ENCODE data around the gene FGB. TPM values are rescaled to one million over a fixed set of nuclear protein-coding genes. Genes with fewer than 3 reads are reported as not detected.

The FGB gene
- total and polyA plus RNA-seq, 2 of the 13 experiments (the other 11 are each of a cell fraction or from before 2014, with no cell fraction given): 226 to 784 TPM

DNA sequence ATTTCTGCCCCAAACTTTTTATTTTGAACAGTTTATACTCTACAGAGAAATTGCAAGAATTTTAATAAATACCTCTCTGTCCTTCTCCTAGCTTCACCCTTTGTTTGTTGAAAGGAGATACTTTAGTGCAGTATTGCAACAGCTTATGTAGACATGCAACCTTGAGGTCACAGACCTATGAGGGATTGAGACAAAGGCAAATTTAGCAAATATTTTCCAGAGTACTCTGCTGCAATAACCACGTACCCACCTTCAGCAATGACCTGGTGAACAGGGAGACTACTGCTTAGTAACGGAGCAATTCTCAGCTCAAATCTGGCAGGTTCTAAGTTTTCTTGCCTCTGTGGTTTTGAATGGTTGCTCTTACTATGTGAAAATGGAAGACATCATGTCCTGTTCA is 14.5 kb downstream of the FGB start (continued):
- TF ChIP-seq ZBTB21 (CRISPR knock-in tag; IDR thresholded peaks at IDR 0.05) (peak; percentile 74), MTF1 (CRISPR knock-in tag; IDR thresholded peaks at IDR 0.05) (no peak), ZNF30 (CRISPR knock-in tag; IDR thresholded peaks at IDR 0.05) (no peak), KLF6 (CRISPR knock-in tag; IDR thresholded peaks at IDR 0.05) (0 out of 2 replicates have a peak, but pooled peaks have one; percentile 49), CEBPG (CRISPR knock-in tag; IDR thresholded peaks at IDR 0.05) (peak; percentile 97), CEBPB (IDR thresholded peaks at IDR 0.05; ENCODE audit: borderline replicate concordance, low read depth, low read length) (peak; percentile 98), MLLT10 (CRISPR knock-in tag; IDR thresholded peaks at IDR 0.05) (no peak), POGZ (CRISPR knock-in tag; IDR thresholded peaks at IDR 0.05) (peak; percentile 82), ZNF354B (CRISPR knock-in tag; IDR thresholded peaks at IDR 0.05) (no peak), HNRNPH1 (optimal IDR thresholded peaks at IDR 0.05; ENCODE audit: low read depth, low read length) (no peak), KAT8 (CRISPR knock-in tag; IDR thresholded peaks at IDR 0.05) (peak; percentile 72), KLF11 (CRISPR knock-in tag; IDR thresholded peaks at IDR 0.05) (no peak), ZNF878 (CRISPR knock-in tag; IDR thresholded peaks at IDR 0.05) (peak; percentile 38; the same call in 1 of the 2 replicates), ZEB1 (IDR thresholded peaks at IDR 0.05; ENCODE audit: insufficient replicate concordance, low read depth) (peak; percentile 32), RAD51 (IDR thresholded peaks at IDR 0.05; ENCODE audit: borderline replicate concordance) (no peak), NR2F2 (IDR thresholded peaks at IDR 0.05; ENCODE audit: borderline replicate concordance, low read depth) (peak; percentile 96), SNAPC2 (CRISPR knock-in tag; IDR thresholded peaks at IDR 0.05) (no peak), TOE1 (CRISPR knock-in tag; IDR thresholded peaks at IDR 0.05) (no peak), ZNF251 (CRISPR knock-in tag; IDR thresholded peaks at IDR 0.05) (no peak), XBP1 (CRISPR knock-in tag; IDR thresholded peaks at IDR 0.05) (no peak), ZFP62 (CRISPR knock-in tag; IDR thresholded peaks at IDR 0.05) (no peak), ONECUT2 (CRISPR knock-in tag; IDR thresholded peaks at IDR 0.05) (0 out of 2 replicates have a peak, but pooled peaks have one; percentile 40), BRD4 (CRISPR knock-in tag; IDR thresholded peaks at IDR 0.05) (no peak)
- TF ChIP-seq, protein P1, sequence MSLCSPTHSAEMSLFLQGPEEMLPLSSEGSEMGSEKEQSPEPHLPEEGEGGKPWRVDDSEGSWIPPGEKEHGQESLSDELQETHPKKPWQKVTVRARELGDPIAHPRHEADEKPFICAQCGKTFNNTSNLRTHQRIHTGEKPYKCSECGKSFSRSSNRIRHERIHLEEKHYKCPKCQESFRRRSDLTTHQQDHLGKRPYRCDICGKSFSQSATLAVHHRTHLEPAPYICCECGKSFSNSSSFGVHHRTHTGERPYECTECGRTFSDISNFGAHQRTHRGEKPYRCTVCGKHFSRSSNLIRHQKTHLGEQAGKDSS (CRISPR knock-in tag; IDR thresholded peaks at IDR 0.05; ENCODE audit: borderline replicate concordance, low read depth): no peak
- TF ChIP-seq, protein P2, sequence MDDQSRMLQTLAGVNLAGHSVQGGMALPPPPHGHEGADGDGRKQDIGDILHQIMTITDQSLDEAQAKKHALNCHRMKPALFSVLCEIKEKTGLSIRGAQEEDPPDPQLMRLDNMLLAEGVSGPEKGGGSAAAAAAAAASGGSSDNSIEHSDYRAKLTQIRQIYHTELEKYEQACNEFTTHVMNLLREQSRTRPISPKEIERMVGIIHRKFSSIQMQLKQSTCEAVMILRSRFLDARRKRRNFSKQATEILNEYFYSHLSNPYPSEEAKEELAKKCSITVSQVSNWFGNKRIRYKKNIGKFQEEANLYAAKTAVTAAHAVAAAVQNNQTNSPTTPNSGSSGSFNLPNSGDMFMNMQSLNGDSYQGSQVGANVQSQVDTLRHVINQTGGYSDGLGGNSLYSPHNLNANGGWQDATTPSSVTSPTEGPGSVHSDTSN (CRISPR knock-in tag; IDR thresholded peaks at IDR 0.05; ENCODE audit: borderline replicate concordance): no peak
- TF ChIP-seq, protein P3, sequence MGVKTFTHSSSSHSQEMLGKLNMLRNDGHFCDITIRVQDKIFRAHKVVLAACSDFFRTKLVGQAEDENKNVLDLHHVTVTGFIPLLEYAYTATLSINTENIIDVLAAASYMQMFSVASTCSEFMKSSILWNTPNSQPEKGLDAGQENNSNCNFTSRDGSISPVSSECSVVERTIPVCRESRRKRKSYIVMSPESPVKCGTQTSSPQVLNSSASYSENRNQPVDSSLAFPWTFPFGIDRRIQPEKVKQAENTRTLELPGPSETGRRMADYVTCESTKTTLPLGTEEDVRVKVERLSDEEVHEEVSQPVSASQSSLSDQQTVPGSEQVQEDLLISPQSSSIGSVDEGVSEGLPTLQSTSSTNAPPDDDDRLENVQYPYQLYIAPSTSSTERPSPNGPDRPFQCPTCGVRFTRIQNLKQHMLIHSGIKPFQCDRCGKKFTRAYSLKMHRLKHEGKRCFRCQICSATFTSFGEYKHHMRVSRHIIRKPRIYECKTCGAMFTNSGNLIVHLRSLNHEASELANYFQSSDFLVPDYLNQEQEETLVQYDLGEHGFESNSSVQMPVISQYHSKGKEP (CRISPR knock-in tag; IDR thresholded peaks at IDR 0.05): 0 out of 2 replicates have a peak, but pooled peaks have one; percentile 57
- TF ChIP-seq, protein P4, sequence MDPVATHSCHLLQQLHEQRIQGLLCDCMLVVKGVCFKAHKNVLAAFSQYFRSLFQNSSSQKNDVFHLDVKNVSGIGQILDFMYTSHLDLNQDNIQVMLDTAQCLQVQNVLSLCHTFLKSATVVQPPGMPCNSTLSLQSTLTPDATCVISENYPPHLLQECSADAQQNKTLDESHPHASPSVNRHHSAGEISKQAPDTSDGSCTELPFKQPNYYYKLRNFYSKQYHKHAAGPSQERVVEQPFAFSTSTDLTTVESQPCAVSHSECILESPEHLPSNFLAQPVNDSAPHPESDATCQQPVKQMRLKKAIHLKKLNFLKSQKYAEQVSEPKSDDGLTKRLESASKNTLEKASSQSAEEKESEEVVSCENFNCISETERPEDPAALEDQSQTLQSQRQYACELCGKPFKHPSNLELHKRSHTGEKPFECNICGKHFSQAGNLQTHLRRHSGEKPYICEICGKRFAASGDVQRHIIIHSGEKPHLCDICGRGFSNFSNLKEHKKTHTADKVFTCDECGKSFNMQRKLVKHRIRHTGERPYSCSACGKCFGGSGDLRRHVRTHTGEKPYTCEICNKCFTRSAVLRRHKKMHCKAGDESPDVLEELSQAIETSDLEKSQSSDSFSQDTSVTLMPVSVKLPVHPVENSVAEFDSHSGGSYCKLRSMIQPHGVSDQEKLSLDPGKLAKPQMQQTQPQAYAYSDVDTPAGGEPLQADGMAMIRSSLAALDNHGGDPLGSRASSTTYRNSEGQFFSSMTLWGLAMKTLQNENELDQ (CRISPR knock-in tag; IDR thresholded peaks at IDR 0.05; ENCODE audit: borderline replicate concordance): no peak
